ENCODE measurements around the gene KCNK13. TPM values are rescaled to one million over a fixed set of nuclear protein-coding genes. Genes with fewer than 3 reads are reported as not detected.
A peak's percentile ranks its signal among the peaks of the same experiment; 100 is the strongest.
"Not testable (repeated sequence)": the region's sequence is repeated elsewhere in the genome, so short reads cannot be mapped to it uniquely, and the experiment has no call there.

The KCNK13 gene
- total RNA-seq (2014; rRNA removed; shearing (Covaris generic)): 0.04 TPM in 1 of 2 replicates, not detected in the other

GRCh38 chr14:90061685-90062126 lies at the start of gene KCNK13:
TSS of gene KCNK13 (plus strand) at chr14:90061994. CDS start at chr14:90062206, 212 bp downstream.
- no peak for DNase-seq (ENCODE audit: low spot score)

- DNase-seq (ENCODE audit: low spot score): no peak
Measured at GRCh38 chr14:90017371-90017770, 44.4 kb upstream of the KCNK13 start.

- DNase-seq (ENCODE audit: low spot score): no peak
Measured at GRCh38 chr14:90019824-90020523, 41.8 kb upstream of the KCNK13 start.

GRCh38 chr14:90023176-90023896 lies 38.5 kb upstream of the KCNK13 start:
- peak; percentile 11 for DNase-seq (ENCODE audit: low spot score)

GRCh38 chr14:90024910-90025309 lies 36.9 kb upstream of the KCNK13 start:
- no peak for DNase-seq (ENCODE audit: low spot score)

- DNase-seq (ENCODE audit: low spot score): not testable (repeated sequence)
Measured at GRCh38 chr14:90026608-90027007, 35.2 kb upstream of the KCNK13 start.

- DNase-seq (ENCODE audit: low spot score): no peak
Measured at GRCh38 chr14:90027842-90028241, 34.0 kb upstream of the KCNK13 start.

- no peak for DNase-seq (ENCODE audit: low spot score)
Measured at GRCh38 chr14:90034156-90034555, 27.6 kb upstream of the KCNK13 start.

- DNase-seq (ENCODE audit: low spot score): no peak
Measured at GRCh38 chr14:90034835-90035525, 26.8 kb upstream of the KCNK13 start.

GRCh38 chr14:90039253-90040010 lies 22.4 kb upstream of the KCNK13 start:
- DNase-seq (ENCODE audit: low spot score): no peak

- no peak for DNase-seq (ENCODE audit: low spot score)
Measured at GRCh38 chr14:90040411-90040810, 21.4 kb upstream of the KCNK13 start.

- no peak for DNase-seq (ENCODE audit: low spot score)
Measured at GRCh38 chr14:90042496-90043252, 19.1 kb upstream of the KCNK13 start.

GRCh38 chr14:90045616-90046015 lies 16.2 kb upstream of the KCNK13 start:
- no peak for DNase-seq (ENCODE audit: low spot score)

- DNase-seq (ENCODE audit: low spot score): no peak
Measured at GRCh38 chr14:90049390-90049789, 12.4 kb upstream of the KCNK13 start.

- DNase-seq (ENCODE audit: low spot score): no peak
Measured at GRCh38 chr14:90050271-90050670, 11.5 kb upstream of the KCNK13 start.

- no peak for DNase-seq (ENCODE audit: low spot score)
Measured at GRCh38 chr14:90053044-90053443, 8.8 kb upstream of the KCNK13 start.

GRCh38 chr14:90054803-90055202 lies 7.0 kb upstream of the KCNK13 start:
- DNase-seq (ENCODE audit: low spot score): no peak

- DNase-seq (ENCODE audit: low spot score): no peak
Measured at GRCh38 chr14:90056826-90057225, 5.0 kb upstream of the KCNK13 start.

- DNase-seq (ENCODE audit: low spot score): no peak
Measured at GRCh38 chr14:90058876-90059458, 2.8 kb upstream of the KCNK13 start.

- DNase-seq (ENCODE audit: low spot score): peak; percentile 23
Measured at GRCh38 chr14:90060312-90060964, 1.4 kb upstream of the KCNK13 start.

Data from H4 (cell line).